ENCODE data around the gene HSPB9.

The HSPB9 gene

GRCh38 chr17:42146911-42147607 is 24.5 kb downstream of the HSPB9 start:
- no peak for DNase-seq

- DNase-seq = peak; percentile 66
Measured at GRCh38 chr17:42153919-42154742, 31.5 kb downstream of the HSPB9 start.

DNA sequence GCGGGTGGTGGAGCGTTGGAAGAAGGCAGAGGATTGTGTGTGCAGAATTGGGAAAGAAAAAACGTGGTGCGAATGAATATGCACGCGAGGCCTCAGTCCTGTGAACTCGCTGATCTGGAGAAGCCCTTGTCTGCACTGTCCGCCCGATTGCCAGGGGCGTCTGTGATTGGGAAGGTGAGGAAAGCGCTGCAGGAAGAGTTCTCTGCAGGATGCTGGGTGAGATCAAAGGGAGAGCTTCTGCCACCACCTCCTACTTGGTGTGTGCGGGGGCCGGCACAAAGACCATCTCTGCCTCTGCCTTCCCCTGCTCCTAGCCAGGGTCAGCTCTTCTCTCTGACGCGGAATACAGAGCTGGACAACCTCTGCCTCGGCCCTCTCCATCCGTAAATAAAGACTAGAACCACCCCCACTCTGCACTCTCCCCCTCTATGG is 33.0 kb downstream of the HSPB9 start:
- no peak for DNase-seq

- DNase-seq = no peak
Measured at GRCh38 chr17:42159796-42160530, 37.4 kb downstream of the HSPB9 start.

- no peak for DNase-seq
Measured at GRCh38 chr17:42160531-42160910, 37.9 kb downstream of the HSPB9 start.

DNA sequence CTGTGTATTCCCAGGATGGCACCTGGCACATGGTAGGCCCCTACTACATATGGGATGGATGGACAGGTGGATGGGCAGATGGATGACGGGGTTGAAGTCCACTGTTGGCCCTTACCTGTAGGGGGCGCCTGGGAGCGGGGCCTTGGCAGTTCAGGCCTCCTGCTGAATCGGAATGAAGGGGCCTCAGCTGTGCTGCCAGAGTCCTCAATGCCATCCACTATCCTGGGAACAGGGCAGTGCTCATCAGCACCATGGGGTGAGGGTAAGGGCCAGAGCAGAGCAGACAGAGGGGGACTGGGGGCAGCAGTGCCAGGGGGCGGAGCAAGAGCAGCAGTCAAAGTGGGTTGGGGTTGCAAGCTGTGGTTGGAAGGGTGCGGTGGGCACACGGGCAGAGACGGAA is 40.5 kb downstream of the HSPB9 start:
- DNase-seq = no peak

DNA sequence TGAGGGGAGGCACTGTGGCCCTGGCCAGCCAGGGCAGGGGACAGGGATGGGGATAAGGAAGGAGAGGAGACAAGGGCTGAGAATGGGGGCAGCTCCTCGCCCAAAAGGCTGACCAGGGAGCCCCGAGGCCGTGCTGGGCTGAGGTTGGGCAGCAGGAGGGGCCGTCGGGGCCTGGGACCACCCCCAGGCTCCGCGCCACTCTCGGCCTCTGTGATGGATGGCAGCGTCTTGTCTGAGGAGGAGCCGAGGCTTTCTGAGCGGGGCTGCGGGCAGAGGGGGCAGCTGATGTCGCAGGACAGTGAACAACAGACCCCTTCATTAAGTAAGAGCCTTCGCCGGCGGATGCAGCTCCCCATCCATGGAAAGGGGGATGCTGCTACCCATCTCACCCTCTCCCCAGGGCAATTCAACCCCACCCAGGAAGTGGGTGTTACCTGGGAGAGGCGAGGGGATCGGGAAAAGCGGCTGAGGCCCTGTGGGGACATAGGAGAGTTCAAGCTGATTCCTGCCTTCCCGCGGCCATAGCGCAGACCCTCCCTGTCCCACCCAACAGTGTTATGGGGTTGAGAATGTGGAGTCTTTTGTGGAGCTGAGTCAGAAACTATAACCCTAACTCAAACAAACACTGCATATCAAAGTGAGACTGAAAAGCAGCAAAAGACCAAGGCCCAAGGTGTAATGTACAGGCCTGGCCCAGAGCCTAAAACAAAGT is 41.2 kb downstream of the HSPB9 start:
- DNase-seq = no peak

DNA sequence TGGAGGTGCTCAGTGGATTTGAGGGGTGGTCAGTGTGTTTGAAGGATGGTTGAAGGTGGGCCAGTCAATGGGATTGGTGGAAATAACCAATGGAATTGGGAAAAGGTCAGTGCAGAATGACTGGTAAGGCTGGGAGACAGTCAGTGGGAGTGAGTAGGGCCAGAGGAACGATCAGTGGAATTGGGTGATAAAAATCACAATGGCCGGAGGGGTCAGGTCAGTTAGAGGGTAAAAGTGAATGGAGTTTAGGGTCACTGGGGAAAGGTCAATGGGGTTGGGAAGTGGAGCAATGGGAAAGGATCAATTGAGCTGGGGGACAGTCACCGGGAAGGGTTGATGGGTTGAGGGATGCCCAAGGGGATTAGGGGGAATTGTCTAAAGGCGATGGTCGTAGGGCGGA is 43.1 kb downstream of the HSPB9 start:
- DNase-seq = no peak

DNA sequence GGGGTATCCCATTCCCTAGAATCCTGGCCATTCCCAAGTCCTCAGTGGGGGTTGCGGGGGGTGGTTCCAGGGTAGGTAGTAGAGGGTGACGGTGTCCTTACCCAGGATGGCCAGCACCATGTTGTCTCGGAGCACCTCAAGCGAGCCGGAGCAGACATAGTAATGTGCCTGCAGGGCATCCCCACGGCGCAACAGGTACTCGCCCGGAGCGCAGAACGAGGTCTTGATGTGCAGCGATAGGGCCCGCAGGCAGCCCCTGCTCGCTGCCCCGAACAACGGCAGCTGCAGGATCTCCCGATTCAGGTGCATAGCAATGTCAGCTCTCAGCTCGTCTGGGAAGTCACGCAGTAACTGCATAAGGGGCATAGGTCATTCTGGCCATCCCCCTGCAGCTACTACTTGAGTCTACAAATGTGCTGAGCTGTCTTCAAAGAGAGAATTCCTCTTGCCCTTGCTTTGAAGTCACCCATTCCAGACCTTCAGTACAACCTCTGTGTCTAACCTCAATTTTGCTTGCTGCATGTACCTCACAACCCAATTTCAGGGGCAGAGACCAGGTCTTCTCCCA is 43.7 kb downstream of the HSPB9 start:
- DNase-seq = no peak

DNA sequence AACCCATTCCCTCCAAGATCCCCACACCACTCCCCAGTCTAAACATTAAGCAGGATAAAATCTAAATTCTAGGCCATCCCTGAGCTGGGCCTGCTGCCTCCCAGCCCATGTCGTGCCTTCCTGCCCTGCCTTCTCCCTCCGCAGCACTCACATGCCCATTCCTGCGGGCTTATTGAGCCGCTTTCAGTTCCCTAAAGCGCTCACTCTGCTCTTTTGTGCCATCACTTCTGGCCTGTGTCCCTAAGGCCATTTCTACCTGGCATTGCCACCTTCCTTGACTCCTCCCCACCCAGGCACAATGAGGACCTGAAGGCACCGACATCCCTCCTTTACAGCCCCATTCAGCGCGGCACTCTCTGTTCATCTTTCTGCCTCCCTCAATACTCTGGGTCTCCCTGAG is 45.2 kb downstream of the HSPB9 start:
- DNase-seq = peak; percentile 67

DNA sequence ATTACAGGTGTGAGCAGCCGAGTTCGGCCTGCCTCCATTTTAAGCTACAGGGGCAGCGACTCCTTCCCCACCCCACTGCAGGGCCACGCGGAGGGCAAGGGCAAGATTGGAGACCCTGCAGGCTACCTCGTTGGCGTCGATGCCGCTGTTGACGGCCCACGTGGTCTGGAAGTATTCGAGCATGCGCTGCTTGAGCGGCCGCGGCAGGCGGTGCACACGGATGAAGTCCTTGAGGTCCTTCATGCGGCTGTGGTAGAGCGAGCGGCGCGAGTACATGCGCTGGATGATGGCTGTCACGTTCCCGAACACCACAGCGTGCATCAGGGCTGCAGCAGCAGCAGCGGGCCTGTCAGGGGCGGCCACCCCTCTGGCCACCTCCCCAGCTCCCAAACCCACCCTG is 46.7 kb downstream of the HSPB9 start:
- no peak for DNase-seq

DNA sequence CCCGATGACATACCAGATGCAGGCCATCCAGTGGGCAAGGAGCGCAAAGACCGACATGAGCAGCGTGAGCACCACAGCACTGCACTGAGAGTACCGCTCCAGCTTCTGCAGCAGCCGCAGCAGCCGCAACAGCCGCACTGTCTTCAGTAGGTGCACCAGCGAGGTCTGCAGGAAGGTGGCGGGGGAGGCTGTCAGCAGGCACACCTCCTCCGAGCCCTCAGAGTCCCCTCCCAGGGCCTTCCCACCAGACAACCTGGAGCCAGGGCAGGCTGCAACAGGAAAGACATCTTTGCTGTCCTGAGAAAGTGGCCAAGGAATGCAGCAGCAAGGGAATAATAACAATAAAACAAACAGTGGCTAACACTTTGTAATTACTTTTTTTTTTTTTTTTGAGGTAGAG is 49.2 kb downstream of the HSPB9 start:
- DNase-seq = no peak
